Measurements from ENCODE around the gene MSI1. TPM values are rescaled to one million over a fixed set of nuclear protein-coding genes. Genes with fewer than 3 reads are reported as not detected.

The MSI1 gene
- total RNA-seq, 1 donor: not detected

DNA sequence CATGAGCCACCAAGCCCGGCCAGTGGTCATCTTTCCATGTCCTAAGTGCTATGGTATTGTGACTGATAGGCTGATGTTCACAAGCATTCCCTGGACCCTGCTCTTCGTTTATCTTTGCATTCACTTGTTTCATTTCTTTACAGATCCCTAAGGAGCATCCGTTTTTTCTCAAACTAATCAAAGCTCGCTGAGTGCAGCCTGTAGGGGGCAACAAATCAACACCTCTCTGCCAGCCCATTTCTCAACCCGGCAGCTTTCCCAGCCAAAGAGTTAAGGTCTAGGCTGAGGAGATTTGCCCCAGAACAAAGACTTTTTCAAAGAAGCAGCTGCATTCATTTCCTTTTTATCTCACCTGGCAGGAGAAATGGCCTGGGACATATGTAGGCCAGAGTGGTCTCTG, 54.7 kb downstream of the MSI1 start:
- no peak for DNase-seq (ENCODE audit: low read depth)
- no peak for TF ChIP-seq CTCF (IDR thresholded peaks at IDR 0.05; ENCODE audit: insufficient read depth, low read length)
- H3K4me3 ChIP-seq (ENCODE audit: low read depth, low read length): no peak overlapping the region

GRCh38 chr12:120301962-120302815, 66.8 kb downstream of the MSI1 start, which contains the start of gene SIRT4:
Gene SIRT4, plus strand, starts transcription at chr12:120302321. Its CDS starts 1,241 bp downstream, at chr12:120303562.
- peak; percentile 96 for DNase-seq (ENCODE audit: low read depth)
- peak within 1 kb of the TSS; percentile 82 for H3K4me3 ChIP-seq (ENCODE audit: low read depth, low read length)
- TF ChIP-seq CTCF (IDR thresholded peaks at IDR 0.05; ENCODE audit: insufficient read depth, low read length): peak; percentile 78

DNA sequence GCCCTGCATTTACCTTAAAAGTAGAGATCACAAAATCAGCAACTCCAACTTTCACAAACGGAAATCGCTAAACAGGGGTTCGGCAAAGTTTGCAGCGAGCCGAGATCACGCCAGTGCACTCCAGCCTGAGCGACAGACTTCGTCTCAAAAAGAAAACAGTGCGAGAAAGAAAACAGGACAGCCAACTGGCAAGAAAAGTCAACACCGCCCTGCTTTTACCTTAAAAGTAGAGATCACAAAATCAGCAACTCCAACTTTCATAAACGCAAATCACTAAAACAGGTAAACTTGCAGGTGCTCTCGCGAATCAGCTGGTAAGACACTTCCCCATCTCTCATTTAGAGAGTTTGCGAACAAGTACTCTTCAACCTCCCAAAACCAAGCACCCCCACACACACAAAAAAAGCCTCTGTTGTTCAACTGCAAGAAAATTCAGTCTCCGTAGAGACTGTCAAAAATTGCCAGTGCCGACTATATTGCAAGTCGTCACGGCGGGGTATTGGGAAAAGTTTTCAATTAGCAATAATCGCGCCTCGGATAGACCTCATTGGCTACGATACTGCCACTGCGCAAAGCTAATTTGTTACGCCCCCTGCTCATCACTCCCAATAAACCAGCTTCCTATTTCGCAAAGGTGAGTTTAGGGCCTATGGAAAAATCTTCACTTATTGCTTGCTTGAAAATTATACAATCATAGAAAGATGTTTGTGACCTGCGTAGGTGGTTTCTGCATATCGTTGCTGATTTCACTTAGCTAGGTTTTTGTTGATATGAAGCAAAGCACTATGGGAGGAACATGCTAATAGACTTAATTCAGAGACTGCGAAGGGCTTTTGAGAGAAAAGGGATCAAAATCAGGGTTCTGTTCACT, 76.1 kb downstream of the MSI1 start, which contains the start of gene RNU4-1:
RNU4-1 (minus strand) TSS at position 577 of the 871 bp plus-strand sequence.
- peak within 1 kb of the TSS; percentile 66 for H3K4me3 ChIP-seq (ENCODE audit: low read depth, low read length)
- no peak for TF ChIP-seq CTCF (IDR thresholded peaks at IDR 0.05; ENCODE audit: insufficient read depth, low read length)
- peak; percentile 92 for DNase-seq (ENCODE audit: low read depth)

DNA sequence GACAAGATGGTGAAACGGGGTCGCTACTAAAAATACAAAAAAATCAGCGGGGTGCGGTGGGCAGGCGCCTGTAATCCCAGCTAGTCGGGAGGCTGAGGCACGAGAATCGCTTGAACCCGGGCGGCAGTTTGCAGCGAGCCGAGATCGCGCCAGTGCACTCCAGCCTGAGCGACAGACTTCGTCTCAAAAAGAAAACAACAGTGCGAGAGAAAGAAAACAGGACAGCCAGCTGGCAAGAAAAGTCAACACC, 76.6 kb downstream of the MSI1 start:
- peak overlapping the region; percentile 66 for H3K4me3 ChIP-seq (ENCODE audit: low read depth, low read length)
- TF ChIP-seq CTCF (IDR thresholded peaks at IDR 0.05; ENCODE audit: insufficient read depth, low read length): no peak
- DNase-seq (ENCODE audit: low read depth): no peak

Small RNAs within 50 kb of the gene (small RNA-seq; reads per million reads assigned to genes)
- gene RNU4-1: 223 reads per million, percentile 98 among the genes with 10 or more reads in this experiment
- gene RNU4-2: 756 reads per million, percentile 99 among the genes with 10 or more reads in this experiment
- gene RNU6-1088P: not detected

Other genes with a start within 250 kb of the MSI1 start
- gene GCN1, start 174.4 kb downstream of the MSI1 start, total RNA-seq (ENCODE audit: low replicate concordance): 126 and 156 TPM in 2 replicates
- 1,185 and 3,518 TPM in 2 replicates for gene RPLP0, start 168.1 kb downstream of the MSI1 start, total RNA-seq (ENCODE audit: low replicate concordance)
- gene PXN, start 103.4 kb downstream of the MSI1 start, total RNA-seq (ENCODE audit: low replicate concordance): 66.1 and 68.3 TPM in 2 replicates
- under 0.01 TPM in 2 replicates for gene RNU4-2, start 77.3 kb downstream of the MSI1 start, total RNA-seq (ENCODE audit: low replicate concordance)
- under 0.01 TPM in 2 replicates for gene RNU4-1, start 75.9 kb downstream of the MSI1 start, total RNA-seq (ENCODE audit: low replicate concordance)
- 0.90 and 3.6 TPM in 2 replicates for gene SIRT4, start 66.8 kb downstream of the MSI1 start, total RNA-seq (ENCODE audit: low replicate concordance)
- not detected in 2 replicates for gene PLA2G1B, start 41.4 kb downstream of the MSI1 start, total RNA-seq (ENCODE audit: low replicate concordance)
- gene COX6A1, start 68.9 kb upstream of the MSI1 start, total RNA-seq (ENCODE audit: low replicate concordance): 138 and 366 TPM in 2 replicates
- gene TRIAP1, start 77.2 kb upstream of the MSI1 start, total RNA-seq (ENCODE audit: low replicate concordance): 30.0 and 39.0 TPM in 2 replicates
- 16.1 and 20.5 TPM in 2 replicates for gene GATC, start 77.3 kb upstream of the MSI1 start, total RNA-seq (ENCODE audit: low replicate concordance)
- 87.3 and 104 TPM in 2 replicates for gene SRSF9, start 100.6 kb upstream of the MSI1 start, total RNA-seq (ENCODE audit: low replicate concordance)
- 93.5 and 453 TPM in 2 replicates for gene DYNLL1, start 126.9 kb upstream of the MSI1 start, total RNA-seq (ENCODE audit: low replicate concordance)
- gene COQ5, start 160.0 kb upstream of the MSI1 start, total RNA-seq (ENCODE audit: low replicate concordance): 26.1 and 29.6 TPM in 2 replicates
- gene RNF10, start 165.2 kb upstream of the MSI1 start, total RNA-seq (ENCODE audit: low replicate concordance): 96.7 and 125 TPM in 2 replicates
- 17.5 and 31.3 TPM in 2 replicates for gene POP5, start 212.2 kb upstream of the MSI1 start, total RNA-seq (ENCODE audit: low replicate concordance)

All from fibroblast of the aortic adventitia (primary cell).